Muscle layer of colon (tissue), 2 donors: ENCODE results near the gene ARMC8.

Experiments used
- H3K27ac ChIP-seq: one replicate; pipeline ENCODE4 v1.7.0; 2013; ENCODE audit warnings: low read depth, mild to moderate bottlenecking, low read length, moderate library complexity
- H3K27me3 ChIP-seq, 2 donors: one replicate each; pipeline ENCODE4 v1.7.0; 2013; ENCODE audit warnings: low read length in 2 of 2, mild to moderate bottlenecking in 2 of 2; ENCODE audit not compliant: insufficient read depth in 2 of 2, control insufficient read depth in 1 of 2
- H3K36me3 ChIP-seq: one replicate; pipeline ENCODE4 v1.7.0; 2013; ENCODE audit warnings: mild to moderate bottlenecking, low read length; ENCODE audit not compliant: insufficient read depth
- H3K4me1 ChIP-seq: one replicate; pipeline ENCODE4 v1.7.0; 2013; ENCODE audit warnings: mild to moderate bottlenecking, low read length; ENCODE audit not compliant: insufficient read depth
- H3K4me3 ChIP-seq, 2 donors: one replicate each; pipeline ENCODE4 v1.7.0; 2013; ENCODE audit warnings: low read length in 2 of 2, low read depth in 1 of 2, mild to moderate bottlenecking in 1 of 2, moderate library complexity in 1 of 2
- H3K9ac ChIP-seq: one replicate; pipeline ENCODE4 v1.7.0; 2013; ENCODE audit warnings: low read length
- H3K9me3 ChIP-seq: one replicate; pipeline ENCODE4 v1.7.0; 2013; ENCODE audit warnings: mild to moderate bottlenecking, low read length
- donor health status: abdominal sarcoma.
- donor health status: Adenocarcinoma of cecum.

The ARMC8 gene

DNA sequence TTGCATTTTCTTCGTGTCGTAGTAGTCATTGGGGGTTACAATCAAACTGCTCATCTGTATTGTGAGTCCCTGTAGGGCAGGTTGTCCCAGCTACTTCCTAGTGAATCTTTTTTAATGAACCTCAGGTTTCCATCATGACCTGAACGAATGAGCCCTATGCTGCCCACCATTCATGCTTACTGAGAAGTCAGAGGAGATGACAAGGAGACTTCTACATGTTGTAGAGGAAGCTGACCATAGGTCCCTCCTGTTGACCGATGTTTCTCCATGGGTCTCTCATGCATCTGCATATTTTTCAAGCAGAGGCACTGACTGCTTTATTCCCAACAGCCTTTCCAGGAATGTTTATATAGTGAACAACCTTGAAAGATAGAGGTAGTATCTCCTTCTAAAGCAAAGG, 147.5 kb downstream of the ARMC8 start:
- H3K36me3 ChIP-seq, result no peaks in the 10 kb centered on the region
- no peaks in the 10 kb centered on the region for H3K9me3 ChIP-seq
- no peak overlapping the region for H3K27ac ChIP-seq
- H3K4me1 ChIP-seq, result no peaks in the 10 kb centered on the region
- H3K27me3 ChIP-seq, result no peaks in the 10 kb centered on the region
- no peak overlapping the region for H3K9ac ChIP-seq
- H3K4me3 ChIP-seq, result no peak overlapping the region

DNA sequence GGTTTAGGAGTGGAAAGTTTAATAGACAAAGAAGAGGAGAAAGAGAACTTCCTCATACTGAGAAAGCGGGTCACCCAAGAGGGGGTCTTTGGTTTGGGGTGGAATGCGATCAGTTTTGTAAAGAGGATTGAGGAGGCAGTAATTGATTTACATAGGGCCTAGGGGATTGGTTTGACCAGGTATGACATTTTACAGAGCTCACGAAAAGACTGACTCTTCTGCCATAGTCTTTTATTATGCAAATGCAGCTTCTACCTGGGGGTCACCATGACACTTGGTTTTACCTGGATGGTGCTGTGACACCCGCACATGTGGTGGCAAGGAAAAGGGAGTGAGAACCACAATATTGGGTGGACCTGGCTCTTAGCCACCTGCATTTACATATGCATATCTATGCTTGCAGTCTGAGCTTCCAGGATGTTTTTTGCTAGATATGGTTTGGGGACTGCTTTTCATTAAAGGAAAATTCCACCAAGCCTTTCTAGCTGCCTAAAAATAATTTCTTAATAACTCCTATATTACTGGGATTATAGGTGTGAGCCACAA, 149.4 kb downstream of the ARMC8 start:
- Histone ChIP-seq H3K4me1 (no peaks in the 10 kb centered on the region), H3K9me3 (no peaks in the 10 kb centered on the region), H3K27ac (no peak overlapping the region), H3K4me3 (no peak overlapping the region), H3K9ac (no peak overlapping the region), H3K36me3 (no peaks in the 10 kb centered on the region), H3K27me3 (no peaks in the 10 kb centered on the region)

DNA sequence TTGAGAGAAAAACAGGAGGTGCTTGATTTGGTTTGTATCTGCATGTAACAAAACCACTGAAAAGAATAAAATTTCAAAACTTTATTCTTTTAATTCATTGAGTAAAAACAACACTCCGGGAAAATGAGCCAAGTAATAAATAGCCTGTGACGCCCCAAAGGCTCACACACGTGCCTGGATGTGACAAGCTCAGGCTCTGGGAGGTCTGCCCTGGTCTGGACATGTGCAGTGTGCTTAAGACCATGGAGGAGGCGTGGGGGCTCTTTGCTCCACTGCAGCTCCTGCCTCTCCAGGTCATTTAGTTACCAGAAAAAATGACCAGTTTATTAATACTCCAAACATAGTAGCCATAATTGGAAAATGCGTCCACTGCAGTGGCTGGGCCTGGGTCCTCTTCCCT, 151.1 kb downstream of the ARMC8 start:
- H3K27ac ChIP-seq, result no peak overlapping the region
- no peak overlapping the region for H3K9ac ChIP-seq
- H3K27me3 ChIP-seq, result no peaks in the 10 kb centered on the region
- no peaks in the 10 kb centered on the region for H3K9me3 ChIP-seq
- no peaks in the 10 kb centered on the region for H3K36me3 ChIP-seq
- H3K4me3 ChIP-seq, result no peak overlapping the region
- no peaks in the 10 kb centered on the region for H3K4me1 ChIP-seq

DNA sequence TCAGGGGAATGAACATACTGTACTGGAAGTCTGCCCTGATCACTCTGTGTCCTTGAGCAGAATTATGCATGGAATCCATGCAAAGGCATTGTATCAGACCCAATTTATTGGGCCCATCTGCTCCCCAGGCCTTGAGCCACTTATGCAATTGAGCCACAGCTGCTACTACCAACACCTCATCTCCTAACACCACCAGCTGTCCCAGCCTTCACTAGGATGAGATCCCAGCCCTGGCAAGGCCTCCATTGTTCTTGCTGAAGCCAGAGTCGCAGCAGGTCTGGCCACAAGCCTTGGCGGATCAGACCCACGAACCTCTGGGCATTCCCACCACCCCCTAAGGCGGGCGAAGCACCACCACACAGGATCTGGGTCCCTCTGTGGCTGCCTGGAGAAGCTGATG, 151.7 kb downstream of the ARMC8 start:
- Histone ChIP-seq H3K4me3 (no peak overlapping the region), H3K9me3 (no peaks in the 10 kb centered on the region), H3K27ac (no peak overlapping the region), H3K9ac (no peak overlapping the region), H3K4me1 (no peaks in the 10 kb centered on the region), H3K36me3 (no peaks in the 10 kb centered on the region), H3K27me3 (no peaks in the 10 kb centered on the region)

DNA sequence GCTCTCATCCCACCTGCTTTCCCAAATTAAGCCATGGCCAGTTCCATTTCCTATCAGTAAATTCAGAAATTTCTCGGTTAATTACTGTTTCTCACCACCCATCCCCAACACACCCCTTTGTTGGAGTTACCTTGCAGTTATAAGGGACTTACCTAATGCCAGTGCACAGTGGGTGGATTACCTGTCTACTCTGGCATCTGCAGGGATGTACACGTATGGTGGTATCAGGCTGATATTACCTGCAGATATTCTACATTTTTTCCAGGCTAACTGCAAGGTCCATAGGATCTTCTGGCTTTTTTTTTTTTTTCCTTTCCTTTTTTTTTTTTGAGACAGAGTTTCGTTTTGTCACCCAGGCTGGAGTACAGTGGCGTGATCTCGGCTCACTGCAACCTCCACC, 153.4 kb downstream of the ARMC8 start:
- Histone ChIP-seq H3K36me3 (no peaks in the 10 kb centered on the region), H3K4me1 (no peaks in the 10 kb centered on the region), H3K9me3 (no peaks in the 10 kb centered on the region), H3K27ac (no peak overlapping the region), H3K9ac (no peak overlapping the region), H3K4me3 (no peak overlapping the region), H3K27me3 (no peaks in the 10 kb centered on the region)

DNA sequence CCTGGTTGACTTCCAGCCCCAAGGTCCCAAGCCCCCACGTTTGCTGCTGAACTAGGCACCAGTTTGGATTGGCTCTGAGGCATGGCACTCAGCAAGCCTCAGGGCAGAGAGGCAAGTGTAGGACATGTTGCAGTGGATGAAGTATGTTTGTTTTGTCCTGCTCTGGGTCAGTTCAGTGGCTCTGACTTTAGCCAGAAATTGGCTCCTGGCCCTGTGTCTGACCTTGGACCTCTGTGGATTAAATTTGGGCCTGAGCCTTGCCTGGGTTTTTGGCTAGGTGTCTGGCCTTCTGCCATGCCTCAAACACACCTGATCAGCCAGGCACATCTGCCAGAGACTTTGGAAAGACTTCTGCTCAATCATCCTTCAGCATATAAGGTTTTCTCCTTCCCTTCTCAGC, 157.7 kb downstream of the ARMC8 start:
- no peaks in the 10 kb centered on the region for H3K9me3 ChIP-seq
- H3K4me1 ChIP-seq, result peaks cover 7% of the 10 kb centered on the region
- no peak overlapping the region for H3K9ac ChIP-seq
- no peak overlapping the region for H3K27ac ChIP-seq
- H3K27me3 ChIP-seq, result no peaks in the 10 kb centered on the region
- no peak overlapping the region for H3K4me3 ChIP-seq
- H3K36me3 ChIP-seq, result no peaks in the 10 kb centered on the region
